A549 (cell line): ENCODE results near the gene RERE. TPM values are rescaled to one million over a fixed set of nuclear protein-coding genes. Genes with fewer than 3 reads are reported as not detected.

Source experiments
- ATAC-seq, 2 experiments: fragments of 200-7000 bp in 1 of 2; fragments of >200 bp in 1 of 2; cut with Nextera tagmentation in 1 of 2; cut with Tn5 transposase in 1 of 2; 3 replicates each; pipeline versions ENCODE4 v1.8.0 to v1.9.1; 2018 to 2020; ENCODE audit warnings: mild to moderate bottlenecking in 1 of 2, moderate library complexity in 1 of 2
- CTCF ChIA-PET: fragments of 300-600 bp; sonication (Branson Sonifier 250); formaldehyde crosslinking; extraction: SDS; loops from one replicate; lab custom pipeline; 2021; ENCODE audit warnings: antibody characterized with exemption, inconsistent platforms; lab: Yijun Ruan, JAX
- POLR2A ChIA-PET: fragments of 350-600 bp; formaldehyde crosslinking; extraction: SDS; loops from one replicate; lab custom pipeline; 2021; ENCODE audit warnings: antibody characterized with exemption, inconsistent platforms; lab: Yijun Ruan, JAX
- DNase-seq, 2 experiments: peaks; one replicate each; pipeline versions ENCODE4 v3.0.0 to v3.0.0-alpha.2; 2011 to 2016; ENCODE audit warnings: low read depth in 1 of 2, low spot score in 1 of 2
- FAIRE-seq: peaks from 2 replicates; lab custom pipeline; 2011; peaks lifted over from hg19 to GRCh38; lab: Jason Lieb, UNC
- H3K27ac ChIP-seq, 2 experiments: fragments of >200 bp; sonication (Bioruptor Twin); formaldehyde crosslinking; 3 replicates each; pipeline ENCODE4 v1.5.1; 2016 to 2017
- H3K4me1 ChIP-seq: fragments of >200 bp; sonication (Bioruptor Twin); formaldehyde crosslinking; 3 replicates; pipeline ENCODE4 v1.6.1; 2016
- H3K4me2 ChIP-seq: fragments of >200 bp; sonication (Bioruptor Twin); formaldehyde crosslinking; 3 replicates; pipeline ENCODE4 v1.6.1; 2016
- H3K4me3 ChIP-seq: fragments of >200 bp; sonication (Bioruptor Twin); formaldehyde crosslinking; 3 replicates; pipeline ENCODE4 v1.5.1; 2016
- H3K9me3 ChIP-seq: fragments of >200 bp; sonication (Bioruptor Twin); formaldehyde crosslinking; 3 replicates; pipeline ENCODE4 v1.6.1; 2016
- EHMT2 ChIP-seq: fragments of 200-600 bp; sonication (generic); IDR thresholded peaks from 2 replicates; pipeline ENCODE4 v1.6.1; 2016; ENCODE audit warnings: antibody characterized with exemption, low read depth, mild to moderate bottlenecking, moderate library complexity
- FOSB ChIP-seq: fragments of 250-450 bp; sonication (Bioruptor Pico); IDR thresholded peaks from 2 replicates; pipeline ENCODE4 v1.5.0; 2020; ENCODE audit warnings: mild to moderate bottlenecking, moderate library complexity
- FOSL2 ChIP-seq, 2 experiments: fragments of 450-650 bp in 1 of 2; fragments of >200 bp in 1 of 2; sonication (Bioruptor Twin) in 1 of 2; formaldehyde crosslinking; IDR thresholded peaks; 2 replicates each; pipeline versions ENCODE4 v1.5.0 to v1.6.1; 2016 to 2020; ENCODE audit warnings: mild to moderate bottlenecking in 1 of 2, moderate library complexity in 1 of 2
- JUNB ChIP-seq: fragments of >200 bp; sonication (Bioruptor Twin); formaldehyde crosslinking; IDR thresholded peaks from 2 replicates; pipeline ENCODE4 v1.6.1; 2016
- KDM5A ChIP-seq: fragments of 200-600 bp; sonication (generic); IDR thresholded peaks from 2 replicates; pipeline ENCODE4 v1.6.1; 2016; ENCODE audit warnings: antibody characterized with exemption, mild to moderate bottlenecking
- MYC ChIP-seq: IDR thresholded peaks from 2 replicates; pipeline ENCODE4 v1.6.1; 2012; ENCODE audit warnings: mild to moderate bottlenecking, inconsistent platforms, low read length, improper control_type of control experiment, borderline replicate concordance
- NR3C1 ChIP-seq: fragments of >200 bp; sonication (Bioruptor Twin); formaldehyde crosslinking; IDR thresholded peaks from 3 replicates; pipeline ENCODE4 v1.6.1; 2017
- PBX3 ChIP-seq: IDR thresholded peaks from 2 replicates; pipeline ENCODE4 v1.6.1; 2012
- PHF8 ChIP-seq: fragments of 200-600 bp; sonication (generic); IDR thresholded peaks from 2 replicates; pipeline ENCODE4 v1.6.1; 2016; ENCODE audit warnings: low read depth, mild to moderate bottlenecking, antibody characterized with exemption, moderate library complexity, borderline replicate concordance
- RCOR1 ChIP-seq: fragments of 150-350 bp; IDR thresholded peaks from 2 replicates; pipeline ENCODE4 v1.6.1; 2014; ENCODE audit warnings: antibody characterized with exemption, low read length, low read depth
- SMC3 ChIP-seq: fragments of >200 bp; sonication (Bioruptor Twin); formaldehyde crosslinking; IDR thresholded peaks from 3 replicates; pipeline ENCODE4 v1.6.1; 2018; ENCODE audit warnings: inconsistent platforms
- TP53 ChIP-seq: fragments of 250-450 bp; sonication (Bioruptor Pico); IDR thresholded peaks from 2 replicates; pipeline ENCODE4 v1.5.0; 2021; ENCODE audit warnings: mild to moderate bottlenecking, moderate library complexity
- ZFP36 ChIP-seq: fragments of 450-650 bp; IDR thresholded peaks from 2 replicates; pipeline ENCODE4 v1.6.1; 2014; ENCODE audit warnings: borderline replicate concordance; ENCODE audit not compliant: partially characterized antibody
- whole genome bisulfite sequencing: methylation state at CpG from one replicate; pipeline ENCODE4 v1.1.6; 2017; ENCODE audit errors: missing lambda C conversion rate; 5-methylcytosine and 5-hydroxymethylcytosine counted together
- polyA plus RNA-seq, 4 experiments: library from polyadenylated mRNA; depleted of rRNA in 3 of 4; stranded (reverse); fragments of >200 nt; fragmentation: RNase III in 1 of 4; extraction: RNeasy Plus Mini Kit Qiagen cat#74134 plus additional on column Dnase treatment in 1 of 4; gene quantifications; 2 replicates in 3 of 4; 3 replicates in 1 of 4; pipeline ENCODE4 v1.2.3, GENCODE V29; 2011 to 2017

Gene RERE
- polyA plus RNA-seq, 2 of the 4 experiments (the other 2 are of a cell fraction) = 12.6 to 28.6 TPM

- no peak overlapping the region for H3K27ac ChIP-seq
- TF ChIP-seq SMC3 = no peak
- TF ChIP-seq PHF8 = no peak
- TF ChIP-seq FOSL2 (IDR thresholded peaks at IDR 0.05) = no peak
- peak; percentile 80 for TF ChIP-seq FOSL2 (CRISPR knock-in tag; IDR thresholded peaks at IDR 0.05)
- TF ChIP-seq NR3C1 = no peak
- no peak for TF ChIP-seq PBX3
- TF ChIP-seq FOSB (CRISPR knock-in tag) = no peak
- TF ChIP-seq JUNB = no peak
- TF ChIP-seq, all 56 proteins: peak for 1
- ChIA-PET POLR2A (interaction anchor here (0.6 kb wide), 1 partner anchor 109 kb away, joined by 4 read pairs; no protein-coding TSS in a partner anchor), CTCF (no interaction called here)
- Histone ChIP-seq H3K9me3 (no peaks in the 10 kb centered on the region), H3K4me1 (peaks cover 56% of the 10 kb centered on the region), H3K4me3 (no peak overlapping the region), H3K4me2 (no peak overlapping the region)
- FAIRE-seq (no peak), DNase-seq (no peak), ATAC-seq (no peak)
- 81% methylated on average over 4 of the region's 4 CpGs for WGBS
Observed at GRCh38 chr1:8682573-8682972, 134.9 kb downstream of the RERE start.

- peak overlapping the region; percentile 48 for H3K4me2 ChIP-seq
- FAIRE-seq = no peak
- no peak overlapping the region for H3K4me3 ChIP-seq
- 53% methylated on average over 1 of the region's 1 CpG for WGBS
- no peak for ATAC-seq
- TF ChIP-seq TP53 (no peak), MYC (no peak)
- TF ChIP-seq, all 56 proteins: peak for 0
- no peak for DNase-seq
- ChIA-PET POLR2A (no interaction called here), CTCF (interaction anchor here (0.9 to 1.6 kb wide), 2 partner anchors 55 to 121 kb away, joined by 3 to 4 read pairs; no protein-coding TSS in a partner anchor)
- Histone ChIP-seq H3K27ac (no peak overlapping the region), H3K4me1 (peaks cover 49% of the 10 kb centered on the region), H3K9me3 (no peaks in the 10 kb centered on the region)
Observed at GRCh38 chr1:8681911-8682310, 135.5 kb downstream of the RERE start.

GRCh38 chr1:8680664-8681650 is 136.5 kb downstream of the RERE start:
- Histone ChIP-seq H3K4me1 (peaks cover 50% of the 10 kb centered on the region), H3K4me3 (no peak overlapping the region), H3K4me2 (peak overlapping the region; percentile 48), H3K9me3 (no peaks in the 10 kb centered on the region), H3K27ac (no peak overlapping the region)
- no peak for ATAC-seq
- FAIRE-seq = no peak
- ChIA-PET CTCF (interaction anchor here (0.5 to 1.6 kb wide), 6 partner anchors 9 to 170 kb away, joined by 3 to 4 read pairs (median 3); no protein-coding TSS in a partner anchor), POLR2A (no interaction called here)
- DNase-seq = no peak
- TF ChIP-seq KDM5A (no peak), EHMT2 (no peak), JUNB (no peak)
- 74% methylated on average over 14 of the region's 14 CpGs for WGBS

- Histone ChIP-seq H3K4me3 (no peak overlapping the region), H3K9me3 (no peaks in the 10 kb centered on the region)
- CTCF ChIA-PET = interaction anchor here (0.9 to 1.5 kb wide), 5 partner anchors 9 to 46 kb away, joined by 3 to 6 read pairs (median 3); no protein-coding TSS in a partner anchor
- TF ChIP-seq ZFP36 (no peak), PBX3 (no peak), RCOR1 (no peak)
- TF ChIP-seq, all 56 proteins: peak for 0
- POLR2A ChIA-PET = no interaction called here
- Histone ChIP-seq H3K27ac (no peak overlapping the region), H3K4me2 (peak overlapping the region; percentile 48; the same call in 2 of the 3 replicates), H3K4me1 (peaks cover 54% of the 10 kb centered on the region)
- ATAC-seq (no peak), DNase-seq (no peak), FAIRE-seq (no peak)
- 69% methylated on average over 7 of the region's 7 CpGs for WGBS
Observed at GRCh38 chr1:8679929-8680663, 137.3 kb downstream of the RERE start.
